CMK (cell line): Measurements from ENCODE around the gene CFAP410.
"Not testable (repeated sequence)": the region's sequence is repeated elsewhere in the genome, so short reads cannot be mapped to it uniquely, and the experiment has no call there.

Experiments used
- DNase-seq: peaks from one replicate; pipeline ENCODE4 v3.0.0-alpha.2; 2010; ENCODE audit warnings: low read depth

Gene CFAP410

GRCh38 chr21:44350773-44351481, 11.7 kb upstream of the CFAP410 start:
- no peak for DNase-seq

GRCh38 chr21:44349847-44350772, 10.9 kb upstream of the CFAP410 start:
- DNase-seq: no peak

GRCh38 chr21:44349416-44349846, 10.2 kb upstream of the CFAP410 start:
- DNase-seq: no peak

- DNase-seq: no peak
These were observed 9.7 kb upstream of the CFAP410 start for GRCh38 chr21:44348861-44349260.

- no peak for DNase-seq
These were observed 8.8 kb upstream of the CFAP410 start for GRCh38 chr21:44347911-44348451.

GRCh38 chr21:44345495-44345894, 6.3 kb upstream of the CFAP410 start:
- no peak for DNase-seq

GRCh38 chr21:44344541-44345183, 5.5 kb upstream of the CFAP410 start:
- no peak for DNase-seq

- DNase-seq: not testable (repeated sequence)
These were observed 3.8 kb upstream of the CFAP410 start for GRCh38 chr21:44342981-44343380.

- DNase-seq: not testable (repeated sequence)
These were observed 2.7 kb upstream of the CFAP410 start for GRCh38 chr21:44341726-44342458.

GRCh38 chr21:44337941-44338895, 972 bp downstream of the CFAP410 start:
- DNase-seq: peak; percentile 32

- DNase-seq: no peak
These were observed 1.7 kb downstream of the CFAP410 start for GRCh38 chr21:44337449-44337848.

GRCh38 chr21:44335266-44336059, 3.7 kb downstream of the CFAP410 start:
- no peak for DNase-seq

- DNase-seq: no peak
These were observed 4.7 kb downstream of the CFAP410 start for GRCh38 chr21:44334329-44335030.

GRCh38 chr21:44333509-44334328, 5.5 kb downstream of the CFAP410 start:
- DNase-seq: no peak

- no peak for DNase-seq
These were observed 6.2 kb downstream of the CFAP410 start for GRCh38 chr21:44332965-44333364.

- DNase-seq: no peak
These were observed 6.8 kb downstream of the CFAP410 start for GRCh38 chr21:44332383-44332782.

GRCh38 chr21:44331650-44332307, 7.4 kb downstream of the CFAP410 start:
- no peak for DNase-seq

GRCh38 chr21:44331209-44331608, 8.0 kb downstream of the CFAP410 start:
- no peak for DNase-seq
